Suprapubic skin (tissue), 4 donors: Measurements from ENCODE around the gene RICTOR. TPM values are rescaled to one million over a fixed set of nuclear protein-coding genes. Genes with fewer than 3 reads are reported as not detected.

ENCODE experiments used
- DNase-seq, 2 donors: peaks; one replicate each; pipeline ENCODE4 v3.0.0-alpha.2; 2019; ENCODE audit warnings: low spot score in 2 of 2
- H3K27ac ChIP-seq: fragments of 200-600 bp; sonication (generic); one replicate; pipeline ENCODE4 v1.5.1; 2019
- H3K27me3 ChIP-seq: fragments of 200-600 bp; sonication (generic); one replicate; pipeline ENCODE4 v1.5.1; 2019
- H3K36me3 ChIP-seq: fragments of 200-600 bp; sonication (generic); one replicate; pipeline ENCODE4 v1.5.1; 2019
- H3K4me1 ChIP-seq: fragments of 200-600 bp; sonication (generic); one replicate; pipeline ENCODE4 v1.5.1; 2019
- H3K4me3 ChIP-seq: fragments of 200-600 bp; sonication (generic); one replicate; pipeline ENCODE4 v1.5.1; 2019; ENCODE audit warnings: mild to moderate bottlenecking
- H3K9me3 ChIP-seq: fragments of 200-600 bp; sonication (generic); one replicate; pipeline ENCODE4 v1.5.1; 2019
- CTCF ChIP-seq, 2 donors: fragments of 200-600 bp in 1 of 2; fragments of 450-650 bp in 1 of 2; sonication (generic) in 1 of 2; IDR thresholded peaks; one replicate each; pipeline ENCODE4 v1.5.1; 2016 to 2019; ENCODE audit warnings: antibody characterized with exemption in 2 of 2, mild to moderate bottlenecking in 1 of 2, moderate library complexity in 1 of 2
- EP300 ChIP-seq: sonication (generic); formaldehyde crosslinking; IDR thresholded peaks from one replicate; pipeline ENCODE4 v1.6.1; 2017; ENCODE audit warnings: antibody characterized with exemption
- POLR2A ChIP-seq, 2 donors: fragments of 450-650 bp; IDR thresholded peaks; one replicate each; pipeline ENCODE4 v1.6.1; 2017; ENCODE audit warnings: antibody characterized with exemption in 2 of 2, mild to moderate bottlenecking in 2 of 2, moderate library complexity in 2 of 2
- POLR2AphosphoS5 ChIP-seq, 3 donors: sonication (generic); formaldehyde crosslinking; IDR thresholded peaks; one replicate each; pipeline ENCODE4 v1.6.1; 2017; ENCODE audit warnings: antibody characterized with exemption in 3 of 3
- WGBS: methylation state at CpG from one replicate; pipeline ENCODE4 v1.1.5; 2018; 5-methylcytosine and 5-hydroxymethylcytosine counted together
- total RNA-seq, 4 donors: library from RNA; depleted of rRNA; stranded (reverse); fragments of >200 nt; gene quantifications; one replicate each; pipeline ENCODE4 v1.1.0, GENCODE V29; 2016

RICTOR gene
- total RNA-seq, 4 donors from 2014 or later = 24.9 to 92.6 (median 28.7) TPM

GRCh38 chr5:38936269-38936668 is 137.9 kb downstream of the RICTOR start:
- DNase-seq = no peak
- 98% methylated on average over 6 of the region's 6 CpGs for WGBS
- no peak for TF ChIP-seq CTCF (IDR thresholded peaks at IDR 0.05)
- TF ChIP-seq EP300 = no peak
- TF ChIP-seq POLR2AphosphoS5 (IDR thresholded peaks at IDR 0.05) = no peak
- no peaks in the 10 kb centered on the region for H3K27me3 ChIP-seq
- H3K4me3 ChIP-seq = no peak overlapping the region
- no peak overlapping the region for H3K27ac ChIP-seq
- peaks cover 58% of the 10 kb centered on the region for H3K36me3 ChIP-seq
- H3K9me3 ChIP-seq = no peaks in the 10 kb centered on the region
- H3K4me1 ChIP-seq = no peaks in the 10 kb centered on the region

GRCh38 chr5:38935437-38935836 is 138.8 kb downstream of the RICTOR start:
- TF ChIP-seq EP300 (no peak), CTCF (IDR thresholded peaks at IDR 0.05) (no peak), POLR2AphosphoS5 (IDR thresholded peaks at IDR 0.05) (no peak), POLR2A (IDR thresholded peaks at IDR 0.05) (no peak)
- DNase-seq = no peak
- no peak overlapping the region for H3K27ac ChIP-seq
- H3K9me3 ChIP-seq = no peaks in the 10 kb centered on the region
- 49% methylated on average over 1 of the region's 1 CpG for WGBS
- H3K27me3 ChIP-seq = no peaks in the 10 kb centered on the region
- peaks cover 55% of the 10 kb centered on the region for H3K36me3 ChIP-seq
- H3K4me1 ChIP-seq = no peaks in the 10 kb centered on the region
- H3K4me3 ChIP-seq = no peak overlapping the region

- Histone ChIP-seq H3K27me3 (no peaks in the 10 kb centered on the region), H3K9me3 (no peaks in the 10 kb centered on the region), H3K4me3 (no peak overlapping the region), H3K4me1 (no peaks in the 10 kb centered on the region), H3K27ac (no peak overlapping the region), H3K36me3 (peaks cover 67% of the 10 kb centered on the region)
- WGBS = 91% methylated on average over 4 of the region's 4 CpGs
- TF ChIP-seq CTCF (IDR thresholded peaks at IDR 0.05) (no peak), EP300 (no peak), POLR2A (IDR thresholded peaks at IDR 0.05) (no peak), POLR2AphosphoS5 (IDR thresholded peaks at IDR 0.05) (no peak)
- DNase-seq = no peak
These were observed 141.3 kb downstream of the RICTOR start for GRCh38 chr5:38932854-38933408.

- peaks cover 70% of the 10 kb centered on the region for H3K36me3 ChIP-seq
- 88% methylated on average over 4 of the region's 4 CpGs for WGBS
- no peak for TF ChIP-seq POLR2A (IDR thresholded peaks at IDR 0.05)
- TF ChIP-seq EP300 = no peak
- TF ChIP-seq CTCF (IDR thresholded peaks at IDR 0.05) = no peak
- no peak for TF ChIP-seq POLR2AphosphoS5 (IDR thresholded peaks at IDR 0.05)
These were observed 142.5 kb downstream of the RICTOR start for GRCh38 chr5:38931731-38932130.

GRCh38 chr5:38929838-38930237 is 144.4 kb downstream of the RICTOR start:
- TF ChIP-seq EP300 = no peak
- TF ChIP-seq POLR2AphosphoS5 (IDR thresholded peaks at IDR 0.05) = no peak
- no peak for TF ChIP-seq POLR2A (IDR thresholded peaks at IDR 0.05)
- TF ChIP-seq CTCF (IDR thresholded peaks at IDR 0.05) = no peak
- 68% methylated on average over 2 of the region's 2 CpGs for WGBS

More at GRCh38 chr5:38931731-38932130, 142.5 kb downstream of the RICTOR start:
- no peak overlapping the region for H3K4me3 ChIP-seq
- no peaks in the 10 kb centered on the region for H3K4me1 ChIP-seq
- H3K27me3 ChIP-seq = no peaks in the 10 kb centered on the region
- H3K27ac ChIP-seq = no peak overlapping the region
- H3K9me3 ChIP-seq = no peaks in the 10 kb centered on the region
- DNase-seq = no peak

More at GRCh38 chr5:38929838-38930237, 144.4 kb downstream of the RICTOR start:
- Histone ChIP-seq H3K4me3 (no peak overlapping the region), H3K36me3 (peaks cover 77% of the 10 kb centered on the region), H3K27me3 (no peaks in the 10 kb centered on the region), H3K4me1 (no peaks in the 10 kb centered on the region), H3K9me3 (no peaks in the 10 kb centered on the region), H3K27ac (no peak overlapping the region)
- DNase-seq = no peak
